Panc1 (cell line): ENCODE data around the gene MYBBP1A. TPM values are rescaled to one million over a fixed set of nuclear protein-coding genes. Genes with fewer than 3 reads are reported as not detected.

Experiments used
- ATAC-seq: fragments of 200-7000 bp; cut with Tn5 transposase; 2 replicates; pipeline ENCODE4 v1.9.1; 2020; ENCODE audit warnings: mild to moderate bottlenecking, moderate library complexity
- BruUV-seq: library from RNA; stranded (reverse); fragments of 400-500 nt; replicated peaks from 2 replicates; lab custom pipeline; 2021; lab: Mats Ljungman, UMichigan
- CTCF ChIA-PET: fragments of 300-600 bp; sonication (Branson Sonifier 250); formaldehyde crosslinking; loops from one replicate; lab custom pipeline; 2022; ENCODE audit warnings: antibody characterized with exemption; lab: Charles Lee
- POLR2A ChIA-PET: fragments of 300-600 bp; sonication (Branson Sonifier 250); formaldehyde crosslinking; loops from one replicate; lab custom pipeline; 2022; ENCODE audit warnings: antibody characterized with exemption; lab: Charles Lee
- DNase-seq: peaks from one replicate; pipeline ENCODE4 v3.0.0-alpha.2; 2010; ENCODE audit warnings: low read depth, low spot score
- H3K27ac ChIP-seq: 2 replicates; pipeline ENCODE4 v1.5.1; 2011; ENCODE audit warnings: mild to moderate bottlenecking, low read length, inconsistent platforms
- H3K27me3 ChIP-seq: fragments of 200-500 bp; sonication (Bioruptor generic); 2 replicates; pipeline ENCODE4 v1.6.0; 2014; ENCODE audit warnings: low read length, inconsistent platforms; ENCODE audit not compliant: control insufficient read depth, insufficient read depth
- H3K36me3 ChIP-seq: fragments of 200-500 bp; sonication (Bioruptor generic); 2 replicates; pipeline ENCODE4 v1.5.1; 2014; ENCODE audit warnings: inconsistent platforms, mild to moderate bottlenecking, low read length, moderate library complexity; ENCODE audit not compliant: control insufficient read depth, insufficient read depth
- H3K4me1 ChIP-seq: 2 replicates; pipeline ENCODE4 v1.5.1; 2011; ENCODE audit warnings: inconsistent platforms, mild to moderate bottlenecking, low read length, moderate library complexity; ENCODE audit not compliant: control insufficient read depth, insufficient read depth
- H3K4me3 ChIP-seq, 2 experiments: 2 replicates each; pipeline ENCODE4 v1.5.1; 2011 to 2012; ENCODE audit warnings: low read depth in 2 of 2, low read length in 2 of 2, mild to moderate bottlenecking in 2 of 2, inconsistent platforms in 1 of 2, moderate library complexity in 1 of 2
- H3K9me3 ChIP-seq: fragments of 200-500 bp; sonication (Bioruptor generic); 2 replicates; pipeline ENCODE4 v1.5.1; 2014; ENCODE audit warnings: low read depth, mild to moderate bottlenecking, inconsistent platforms, low read length, moderate library complexity; ENCODE audit not compliant: control insufficient read depth, insufficient read depth
- POLR2AphosphoS5 ChIP-seq: IDR thresholded peaks from 2 replicates; pipeline ENCODE4 v1.6.1; 2012; ENCODE audit warnings: mild to moderate bottlenecking, low read depth, low read length, moderate library complexity
- SIN3A ChIP-seq: IDR thresholded peaks from 2 replicates; pipeline ENCODE4 v1.6.1; 2012; ENCODE audit warnings: low read depth, mild to moderate bottlenecking, low read length, moderate library complexity, borderline replicate concordance; ENCODE audit not compliant: insufficient read depth
- TCF7L2 ChIP-seq: IDR thresholded peaks from 2 replicates; pipeline ENCODE4 v1.6.1; 2011; ENCODE audit warnings: mild to moderate bottlenecking, low read depth, low read length, inconsistent platforms
- in situ Hi-C: cut with HindIII; loops from 2 replicates; pipeline ENCODE4 v1.10.0; 2016; ENCODE audit warnings: low sequenced_read_pairs, low pct_unique_long_range_greater_than_20kb
- intact Hi-C: fragments of 100-400 bp; cut with micrococcal nuclease; formaldehyde crosslinking; loops from one replicate; pipeline ENCODE4 v1.10.0; 2022; ENCODE audit not compliant: unreplicated experiment
- total RNA-seq: library from RNA; stranded (reverse); gene quantifications from one replicate; pipeline ENCODE4 v1.2.1, GENCODE V29; 2021; ENCODE audit not compliant: unreplicated experiment
- TF ChIP-seq, protein P1 (sequence below): fragments of 450-650 bp; IDR thresholded peaks from 2 replicates; pipeline ENCODE4 v1.5.1; 2017; ENCODE audit warnings: mild to moderate bottlenecking
- TF ChIP-seq, protein P2 (sequence below), 2 experiments: IDR thresholded peaks; 2 replicates each; pipeline ENCODE4 v1.6.1; 2011 to 2012; ENCODE audit warnings: low read depth in 2 of 2, control low read depth in 1 of 2, low read length in 1 of 2, mild to moderate bottlenecking in 1 of 2, moderate library complexity in 1 of 2; ENCODE audit not compliant: insufficient read depth in 1 of 2

The MYBBP1A gene
- total RNA-seq, 1 experiment from 2014 or later: 95.6 TPM

DNA sequence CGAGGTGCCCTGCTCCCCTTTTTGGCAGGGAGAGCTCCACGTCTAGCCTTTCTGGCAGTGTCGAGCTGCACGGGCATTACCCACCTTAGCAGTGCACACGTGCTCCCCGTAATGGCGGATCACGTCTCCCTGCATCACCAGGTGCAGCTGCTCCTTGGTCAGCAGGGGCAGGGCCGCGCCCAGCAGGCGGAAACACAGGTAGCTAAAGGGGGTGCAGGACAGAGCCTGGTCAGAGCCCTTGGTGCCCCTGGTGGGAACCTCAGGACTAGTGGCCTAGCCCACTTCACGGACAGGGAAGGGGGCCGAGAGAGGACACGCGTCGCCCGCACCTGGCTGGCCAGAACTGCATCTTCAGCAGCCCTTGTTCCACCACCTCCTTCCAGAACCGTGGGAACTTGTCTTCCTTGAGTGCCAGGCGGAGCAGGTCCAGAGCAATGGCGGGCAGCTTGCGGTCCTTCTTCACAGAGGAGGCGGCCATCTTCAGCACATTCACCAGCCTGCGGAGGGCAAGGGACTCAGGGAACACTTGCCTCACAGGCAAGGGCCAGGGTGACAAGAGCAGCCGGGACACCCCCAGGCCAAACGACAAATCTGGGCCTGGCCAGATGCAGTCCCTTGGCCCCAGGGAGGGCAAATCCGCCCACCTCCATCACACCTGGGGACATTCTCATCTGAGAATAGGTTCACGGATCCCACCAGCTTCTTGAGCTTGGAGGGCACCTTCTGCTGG is 3.2 kb downstream of the MYBBP1A start:
- Histone ChIP-seq H3K4me1 (peaks cover 15% of the 10 kb centered on the region), H3K36me3 (peaks cover 2% of the 10 kb centered on the region), H3K27me3 (no peaks in the 10 kb centered on the region), H3K27ac (no peak overlapping the region), H3K9me3 (no peaks in the 10 kb centered on the region), H3K4me3 (no peak overlapping the region)
- no peak for DNase-seq
- BruUV-seq: no TSS peak
- in situ Hi-C loops (no loop called here), intact Hi-C loops (no loop called here)
- no peak for ATAC-seq
- TF ChIP-seq TCF7L2: no peak
- no peak for TF ChIP-seq POLR2AphosphoS5
- ChIA-PET POLR2A (no interaction called here), CTCF (no interaction called here)

DNA sequence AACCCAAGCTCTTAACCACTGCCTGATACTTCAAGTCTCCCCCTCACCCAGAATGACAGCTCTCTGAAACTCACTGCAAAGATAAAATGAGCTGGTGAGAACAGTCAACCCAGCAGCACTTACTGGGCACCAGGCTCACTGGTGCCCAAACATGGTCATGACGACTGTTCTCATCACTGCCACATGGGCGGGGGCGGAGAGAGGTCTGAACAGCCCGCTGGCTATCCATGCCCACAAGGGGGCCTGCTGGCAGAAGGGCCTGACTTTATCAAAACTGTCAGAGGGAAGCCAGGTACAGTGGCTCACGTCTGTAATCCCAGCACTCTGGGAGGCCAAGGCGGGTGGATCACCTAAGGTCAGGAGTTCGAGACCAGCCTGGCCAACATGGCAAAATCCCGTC is 4.0 kb downstream of the MYBBP1A start:
- Histone ChIP-seq H3K4me3 (no peak overlapping the region), H3K27me3 (no peaks in the 10 kb centered on the region), H3K36me3 (peaks cover 2% of the 10 kb centered on the region), H3K9me3 (no peaks in the 10 kb centered on the region), H3K4me1 (peaks cover 14% of the 10 kb centered on the region), H3K27ac (no peak overlapping the region)
- TF ChIP-seq, protein P1, sequence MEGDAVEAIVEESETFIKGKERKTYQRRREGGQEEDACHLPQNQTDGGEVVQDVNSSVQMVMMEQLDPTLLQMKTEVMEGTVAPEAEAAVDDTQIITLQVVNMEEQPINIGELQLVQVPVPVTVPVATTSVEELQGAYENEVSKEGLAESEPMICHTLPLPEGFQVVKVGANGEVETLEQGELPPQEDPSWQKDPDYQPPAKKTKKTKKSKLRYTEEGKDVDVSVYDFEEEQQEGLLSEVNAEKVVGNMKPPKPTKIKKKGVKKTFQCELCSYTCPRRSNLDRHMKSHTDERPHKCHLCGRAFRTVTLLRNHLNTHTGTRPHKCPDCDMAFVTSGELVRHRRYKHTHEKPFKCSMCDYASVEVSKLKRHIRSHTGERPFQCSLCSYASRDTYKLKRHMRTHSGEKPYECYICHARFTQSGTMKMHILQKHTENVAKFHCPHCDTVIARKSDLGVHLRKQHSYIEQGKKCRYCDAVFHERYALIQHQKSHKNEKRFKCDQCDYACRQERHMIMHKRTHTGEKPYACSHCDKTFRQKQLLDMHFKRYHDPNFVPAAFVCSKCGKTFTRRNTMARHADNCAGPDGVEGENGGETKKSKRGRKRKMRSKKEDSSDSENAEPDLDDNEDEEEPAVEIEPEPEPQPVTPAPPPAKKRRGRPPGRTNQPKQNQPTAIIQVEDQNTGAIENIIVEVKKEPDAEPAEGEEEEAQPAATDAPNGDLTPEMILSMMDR: no peak
- TF ChIP-seq, protein P2, sequence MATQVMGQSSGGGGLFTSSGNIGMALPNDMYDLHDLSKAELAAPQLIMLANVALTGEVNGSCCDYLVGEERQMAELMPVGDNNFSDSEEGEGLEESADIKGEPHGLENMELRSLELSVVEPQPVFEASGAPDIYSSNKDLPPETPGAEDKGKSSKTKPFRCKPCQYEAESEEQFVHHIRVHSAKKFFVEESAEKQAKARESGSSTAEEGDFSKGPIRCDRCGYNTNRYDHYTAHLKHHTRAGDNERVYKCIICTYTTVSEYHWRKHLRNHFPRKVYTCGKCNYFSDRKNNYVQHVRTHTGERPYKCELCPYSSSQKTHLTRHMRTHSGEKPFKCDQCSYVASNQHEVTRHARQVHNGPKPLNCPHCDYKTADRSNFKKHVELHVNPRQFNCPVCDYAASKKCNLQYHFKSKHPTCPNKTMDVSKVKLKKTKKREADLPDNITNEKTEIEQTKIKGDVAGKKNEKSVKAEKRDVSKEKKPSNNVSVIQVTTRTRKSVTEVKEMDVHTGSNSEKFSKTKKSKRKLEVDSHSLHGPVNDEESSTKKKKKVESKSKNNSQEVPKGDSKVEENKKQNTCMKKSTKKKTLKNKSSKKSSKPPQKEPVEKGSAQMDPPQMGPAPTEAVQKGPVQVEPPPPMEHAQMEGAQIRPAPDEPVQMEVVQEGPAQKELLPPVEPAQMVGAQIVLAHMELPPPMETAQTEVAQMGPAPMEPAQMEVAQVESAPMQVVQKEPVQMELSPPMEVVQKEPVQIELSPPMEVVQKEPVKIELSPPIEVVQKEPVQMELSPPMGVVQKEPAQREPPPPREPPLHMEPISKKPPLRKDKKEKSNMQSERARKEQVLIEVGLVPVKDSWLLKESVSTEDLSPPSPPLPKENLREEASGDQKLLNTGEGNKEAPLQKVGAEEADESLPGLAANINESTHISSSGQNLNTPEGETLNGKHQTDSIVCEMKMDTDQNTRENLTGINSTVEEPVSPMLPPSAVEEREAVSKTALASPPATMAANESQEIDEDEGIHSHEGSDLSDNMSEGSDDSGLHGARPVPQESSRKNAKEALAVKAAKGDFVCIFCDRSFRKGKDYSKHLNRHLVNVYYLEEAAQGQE (IDR thresholded peaks at IDR 0.05; ENCODE audit: insufficient read depth in 1 of 2, low read depth in 2 of 2, low read length in 1 of 2): no peak
- no peak for TF ChIP-seq TCF7L2
- TF ChIP-seq SIN3A: no peak
- TF ChIP-seq POLR2AphosphoS5: no peak
- ChIA-PET POLR2A (interaction anchor here (0.8 kb wide), 1 partner anchor 143 kb away, joined by 3 read pairs; no protein-coding TSS in a partner anchor), CTCF (no interaction called here)
- in situ Hi-C loops (no loop called here), intact Hi-C loops (no loop called here)
- no TSS peak for BruUV-seq
- no peak for ATAC-seq
- DNase-seq: no peak

DNA sequence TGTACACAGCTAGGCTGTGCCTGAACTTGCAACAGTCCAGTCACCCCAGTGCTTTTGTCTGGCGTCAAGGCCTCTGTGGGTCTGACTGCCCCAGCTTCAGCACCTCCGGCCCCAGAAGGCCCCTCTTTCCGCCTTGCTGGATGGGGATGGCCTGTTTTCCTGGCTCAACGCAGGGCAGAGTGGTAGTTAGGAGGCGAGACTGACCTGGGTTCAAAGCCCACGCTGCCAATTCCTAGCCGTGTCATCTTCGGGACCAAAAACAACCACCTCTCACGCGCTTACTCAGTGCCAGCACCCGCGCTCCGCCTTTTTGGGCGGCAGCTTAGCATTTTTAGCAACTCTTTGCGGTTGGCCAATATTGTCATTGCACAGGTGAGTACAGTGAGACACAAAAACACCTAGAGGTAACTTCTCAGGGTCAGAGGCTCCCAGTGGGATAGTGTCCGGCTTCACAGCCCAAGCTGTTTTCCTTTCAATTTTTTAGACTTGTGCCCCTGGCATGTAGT is 4.6 kb downstream of the MYBBP1A start:
- no peaks in the 10 kb centered on the region for H3K27me3 ChIP-seq
- POLR2A ChIA-PET: interaction anchor here (0.8 kb wide), 1 partner anchor 143 kb away, joined by 3 read pairs; no protein-coding TSS in a partner anchor
- intact Hi-C loops (no loop called here), in situ Hi-C loops (no loop called here)
- BruUV-seq: no TSS peak
- H3K36me3 ChIP-seq: peaks cover 2% of the 10 kb centered on the region
- H3K4me3 ChIP-seq: no peak overlapping the region
- no peak overlapping the region for H3K27ac ChIP-seq
- no peaks in the 10 kb centered on the region for H3K9me3 ChIP-seq
- TF ChIP-seq, protein P2 (IDR thresholded peaks at IDR 0.05; ENCODE audit: insufficient read depth in 1 of 2, low read depth in 2 of 2, low read length in 1 of 2): no peak
- TF ChIP-seq TCF7L2 (no peak), SIN3A (no peak), POLR2AphosphoS5 (no peak)
- TF ChIP-seq, protein P1: no peak
- H3K4me1 ChIP-seq: peaks cover 9% of the 10 kb centered on the region
- ATAC-seq (no peak), DNase-seq (no peak)
- CTCF ChIA-PET: no interaction called here
